Panc1 (cell line): ENCODE data around the gene UXS1. TPM values are rescaled to one million over a fixed set of nuclear protein-coding genes. Genes with fewer than 3 reads are reported as not detected.

Experiments used
- ATAC-seq: fragments of 200-7000 bp; cut with Tn5 transposase; 2 replicates; pipeline ENCODE4 v1.9.1; 2020; ENCODE audit warnings: mild to moderate bottlenecking, moderate library complexity
- BruUV-seq: library from RNA; stranded (reverse); fragments of 400-500 nt; replicated peaks from 2 replicates; lab custom pipeline; 2021; lab: Mats Ljungman, UMichigan
- CTCF ChIA-PET: fragments of 300-600 bp; sonication (Branson Sonifier 250); formaldehyde crosslinking; loops from one replicate; lab custom pipeline; 2022; ENCODE audit warnings: antibody characterized with exemption; lab: Charles Lee
- POLR2A ChIA-PET: fragments of 300-600 bp; sonication (Branson Sonifier 250); formaldehyde crosslinking; loops from one replicate; lab custom pipeline; 2022; ENCODE audit warnings: antibody characterized with exemption; lab: Charles Lee
- DNase-seq: peaks from one replicate; pipeline ENCODE4 v3.0.0-alpha.2; 2010; ENCODE audit warnings: low read depth, low spot score
- H3K27ac ChIP-seq: 2 replicates; pipeline ENCODE4 v1.5.1; 2011; ENCODE audit warnings: mild to moderate bottlenecking, low read length, inconsistent platforms
- H3K27me3 ChIP-seq: fragments of 200-500 bp; sonication (Bioruptor generic); 2 replicates; pipeline ENCODE4 v1.6.0; 2014; ENCODE audit warnings: low read length, inconsistent platforms; ENCODE audit not compliant: control insufficient read depth, insufficient read depth
- H3K36me3 ChIP-seq: fragments of 200-500 bp; sonication (Bioruptor generic); 2 replicates; pipeline ENCODE4 v1.5.1; 2014; ENCODE audit warnings: inconsistent platforms, mild to moderate bottlenecking, low read length, moderate library complexity; ENCODE audit not compliant: control insufficient read depth, insufficient read depth
- H3K4me1 ChIP-seq: 2 replicates; pipeline ENCODE4 v1.5.1; 2011; ENCODE audit warnings: inconsistent platforms, mild to moderate bottlenecking, low read length, moderate library complexity; ENCODE audit not compliant: control insufficient read depth, insufficient read depth
- H3K4me3 ChIP-seq, 2 experiments: 2 replicates each; pipeline ENCODE4 v1.5.1; 2011 to 2012; ENCODE audit warnings: low read depth in 2 of 2, low read length in 2 of 2, mild to moderate bottlenecking in 2 of 2, inconsistent platforms in 1 of 2, moderate library complexity in 1 of 2
- H3K9me3 ChIP-seq: fragments of 200-500 bp; sonication (Bioruptor generic); 2 replicates; pipeline ENCODE4 v1.5.1; 2014; ENCODE audit warnings: low read depth, mild to moderate bottlenecking, inconsistent platforms, low read length, moderate library complexity; ENCODE audit not compliant: control insufficient read depth, insufficient read depth
- POLR2AphosphoS5 ChIP-seq: IDR thresholded peaks from 2 replicates; pipeline ENCODE4 v1.6.1; 2012; ENCODE audit warnings: mild to moderate bottlenecking, low read depth, low read length, moderate library complexity
- SIN3A ChIP-seq: IDR thresholded peaks from 2 replicates; pipeline ENCODE4 v1.6.1; 2012; ENCODE audit warnings: low read depth, mild to moderate bottlenecking, low read length, moderate library complexity, borderline replicate concordance; ENCODE audit not compliant: insufficient read depth
- TCF7L2 ChIP-seq: IDR thresholded peaks from 2 replicates; pipeline ENCODE4 v1.6.1; 2011; ENCODE audit warnings: mild to moderate bottlenecking, low read depth, low read length, inconsistent platforms
- in situ Hi-C: cut with HindIII; loops from 2 replicates; pipeline ENCODE4 v1.10.0; 2016; ENCODE audit warnings: low sequenced_read_pairs, low pct_unique_long_range_greater_than_20kb
- intact Hi-C: fragments of 100-400 bp; cut with micrococcal nuclease; formaldehyde crosslinking; loops from one replicate; pipeline ENCODE4 v1.10.0; 2022; ENCODE audit not compliant: unreplicated experiment
- total RNA-seq: library from RNA; stranded (reverse); gene quantifications from one replicate; pipeline ENCODE4 v1.2.1, GENCODE V29; 2021; ENCODE audit not compliant: unreplicated experiment
- TF ChIP-seq, protein P1 (sequence below), 2 experiments: IDR thresholded peaks; 2 replicates each; pipeline ENCODE4 v1.6.1; 2011 to 2012; ENCODE audit warnings: low read depth in 2 of 2, control low read depth in 1 of 2, low read length in 1 of 2, mild to moderate bottlenecking in 1 of 2, moderate library complexity in 1 of 2; ENCODE audit not compliant: insufficient read depth in 1 of 2
- TF ChIP-seq, protein P2 (sequence below): fragments of 450-650 bp; IDR thresholded peaks from 2 replicates; pipeline ENCODE4 v1.5.1; 2017; ENCODE audit warnings: mild to moderate bottlenecking

Gene UXS1
- total RNA-seq, 1 experiment from 2014 or later = 72.0 TPM

DNA sequence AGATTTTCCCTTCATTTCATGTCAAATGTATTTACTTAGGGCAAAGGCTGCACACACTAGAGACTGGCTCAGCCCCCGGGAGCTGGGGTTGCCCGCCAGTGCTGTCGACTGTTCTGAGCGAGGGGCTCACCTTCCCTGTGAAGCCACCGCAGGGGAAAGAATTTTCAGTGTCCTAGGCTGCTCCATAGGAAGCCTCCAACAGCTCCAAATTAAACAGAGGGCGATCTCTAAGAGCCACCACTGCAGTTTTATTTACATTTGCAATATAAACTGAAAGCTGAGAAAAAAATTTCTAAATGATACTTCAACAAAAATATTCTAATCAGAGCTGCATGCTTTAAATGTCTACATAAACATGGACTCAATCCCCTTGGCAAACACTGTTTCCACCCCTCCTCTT lies 54.0 kb downstream of the UXS1 start:
- Histone ChIP-seq H3K4me1 (no peaks in the 10 kb centered on the region), H3K9me3 (no peaks in the 10 kb centered on the region), H3K27me3 (no peaks in the 10 kb centered on the region), H3K36me3 (no peaks in the 10 kb centered on the region), H3K4me3 (no peak overlapping the region), H3K27ac (no peak overlapping the region)
- no peak for DNase-seq
- intact Hi-C loops (no loop called here), in situ Hi-C loops (no loop called here)
- no TSS peak for BruUV-seq
- ChIA-PET POLR2A (no interaction called here), CTCF (no interaction called here)
- TF ChIP-seq, protein P1, sequence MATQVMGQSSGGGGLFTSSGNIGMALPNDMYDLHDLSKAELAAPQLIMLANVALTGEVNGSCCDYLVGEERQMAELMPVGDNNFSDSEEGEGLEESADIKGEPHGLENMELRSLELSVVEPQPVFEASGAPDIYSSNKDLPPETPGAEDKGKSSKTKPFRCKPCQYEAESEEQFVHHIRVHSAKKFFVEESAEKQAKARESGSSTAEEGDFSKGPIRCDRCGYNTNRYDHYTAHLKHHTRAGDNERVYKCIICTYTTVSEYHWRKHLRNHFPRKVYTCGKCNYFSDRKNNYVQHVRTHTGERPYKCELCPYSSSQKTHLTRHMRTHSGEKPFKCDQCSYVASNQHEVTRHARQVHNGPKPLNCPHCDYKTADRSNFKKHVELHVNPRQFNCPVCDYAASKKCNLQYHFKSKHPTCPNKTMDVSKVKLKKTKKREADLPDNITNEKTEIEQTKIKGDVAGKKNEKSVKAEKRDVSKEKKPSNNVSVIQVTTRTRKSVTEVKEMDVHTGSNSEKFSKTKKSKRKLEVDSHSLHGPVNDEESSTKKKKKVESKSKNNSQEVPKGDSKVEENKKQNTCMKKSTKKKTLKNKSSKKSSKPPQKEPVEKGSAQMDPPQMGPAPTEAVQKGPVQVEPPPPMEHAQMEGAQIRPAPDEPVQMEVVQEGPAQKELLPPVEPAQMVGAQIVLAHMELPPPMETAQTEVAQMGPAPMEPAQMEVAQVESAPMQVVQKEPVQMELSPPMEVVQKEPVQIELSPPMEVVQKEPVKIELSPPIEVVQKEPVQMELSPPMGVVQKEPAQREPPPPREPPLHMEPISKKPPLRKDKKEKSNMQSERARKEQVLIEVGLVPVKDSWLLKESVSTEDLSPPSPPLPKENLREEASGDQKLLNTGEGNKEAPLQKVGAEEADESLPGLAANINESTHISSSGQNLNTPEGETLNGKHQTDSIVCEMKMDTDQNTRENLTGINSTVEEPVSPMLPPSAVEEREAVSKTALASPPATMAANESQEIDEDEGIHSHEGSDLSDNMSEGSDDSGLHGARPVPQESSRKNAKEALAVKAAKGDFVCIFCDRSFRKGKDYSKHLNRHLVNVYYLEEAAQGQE (IDR thresholded peaks at IDR 0.05; ENCODE audit: insufficient read depth in 1 of 2, low read depth in 2 of 2, low read length in 1 of 2) = no peak
- no peak for TF ChIP-seq SIN3A
- TF ChIP-seq, protein P2, sequence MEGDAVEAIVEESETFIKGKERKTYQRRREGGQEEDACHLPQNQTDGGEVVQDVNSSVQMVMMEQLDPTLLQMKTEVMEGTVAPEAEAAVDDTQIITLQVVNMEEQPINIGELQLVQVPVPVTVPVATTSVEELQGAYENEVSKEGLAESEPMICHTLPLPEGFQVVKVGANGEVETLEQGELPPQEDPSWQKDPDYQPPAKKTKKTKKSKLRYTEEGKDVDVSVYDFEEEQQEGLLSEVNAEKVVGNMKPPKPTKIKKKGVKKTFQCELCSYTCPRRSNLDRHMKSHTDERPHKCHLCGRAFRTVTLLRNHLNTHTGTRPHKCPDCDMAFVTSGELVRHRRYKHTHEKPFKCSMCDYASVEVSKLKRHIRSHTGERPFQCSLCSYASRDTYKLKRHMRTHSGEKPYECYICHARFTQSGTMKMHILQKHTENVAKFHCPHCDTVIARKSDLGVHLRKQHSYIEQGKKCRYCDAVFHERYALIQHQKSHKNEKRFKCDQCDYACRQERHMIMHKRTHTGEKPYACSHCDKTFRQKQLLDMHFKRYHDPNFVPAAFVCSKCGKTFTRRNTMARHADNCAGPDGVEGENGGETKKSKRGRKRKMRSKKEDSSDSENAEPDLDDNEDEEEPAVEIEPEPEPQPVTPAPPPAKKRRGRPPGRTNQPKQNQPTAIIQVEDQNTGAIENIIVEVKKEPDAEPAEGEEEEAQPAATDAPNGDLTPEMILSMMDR = no peak
- TF ChIP-seq TCF7L2 = no peak
- no peak for TF ChIP-seq POLR2AphosphoS5
- ATAC-seq = no peak

DNA sequence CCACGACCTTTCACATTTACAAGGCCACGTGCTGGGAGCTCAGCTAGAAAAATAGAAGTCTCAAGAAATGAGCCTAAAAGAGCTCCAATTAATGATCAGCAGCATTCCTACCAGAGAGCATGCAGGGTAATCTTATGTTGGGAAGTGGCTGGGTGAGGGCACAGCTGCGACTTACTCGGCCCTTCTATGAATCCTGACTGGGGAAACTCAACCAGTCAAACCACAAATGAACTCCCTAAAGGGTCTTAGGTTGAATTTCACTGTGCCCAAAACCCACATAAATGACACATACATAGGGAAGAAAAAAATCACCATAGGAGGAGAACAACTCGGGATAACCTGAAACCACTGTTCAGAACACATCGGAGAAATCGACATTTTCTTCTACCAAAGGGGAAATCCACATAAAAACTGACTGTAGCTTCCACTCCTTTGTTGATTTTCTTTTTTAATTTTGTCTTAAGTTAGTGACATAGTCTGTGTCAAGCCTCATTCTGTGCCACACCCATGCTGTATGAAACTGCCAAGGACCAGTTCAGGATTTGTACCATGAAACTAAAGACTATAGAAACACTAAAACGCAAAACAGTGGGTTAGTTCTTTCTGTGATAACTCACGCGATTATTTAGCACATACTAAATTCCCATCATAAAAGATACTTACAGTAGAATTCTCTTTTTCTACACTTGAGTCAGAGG lies 54.7 kb downstream of the UXS1 start:
- intact Hi-C loops = no loop called here
- POLR2A ChIA-PET = no interaction called here
- no peak overlapping the region for H3K27ac ChIP-seq
- in situ Hi-C loops = no loop called here
- H3K4me3 ChIP-seq = no peak overlapping the region
- DNase-seq (no peak), ATAC-seq (no peak)
- no peaks in the 10 kb centered on the region for H3K36me3 ChIP-seq
- H3K4me1 ChIP-seq = no peaks in the 10 kb centered on the region
- no peaks in the 10 kb centered on the region for H3K9me3 ChIP-seq
- no TSS peak for BruUV-seq
- TF ChIP-seq, protein P2 = no peak
- TF ChIP-seq POLR2AphosphoS5 (no peak), TCF7L2 (no peak), SIN3A (no peak)
- TF ChIP-seq, protein P1 (IDR thresholded peaks at IDR 0.05; ENCODE audit: insufficient read depth in 1 of 2, low read depth in 2 of 2, low read length in 1 of 2) = no peak
- CTCF ChIA-PET = no interaction called here
- H3K27me3 ChIP-seq = no peaks in the 10 kb centered on the region
